ENCODE data around the gene LRP2. TPM values are rescaled to one million over a fixed set of nuclear protein-coding genes. Genes with fewer than 3 reads are reported as not detected.

LRP2 gene
- total and polyA plus RNA-seq, 8 donors = 0.06 to 0.08 TPM; not detected in 6

GRCh38 chr2:169172914-169173313 is 189.4 kb downstream of the LRP2 start:
- no peaks in the 10 kb centered on the region for H3K36me3 ChIP-seq
- no peak for TF ChIP-seq CTCF (IDR thresholded peaks at IDR 0.05)
- 60 to 80% methylated on average over 2 of the region's 2 CpGs for WGBS, 2 donors
- no peak for ATAC-seq
- intact Hi-C loops (cut with DNase I) = no loop called here
- FAIRE-seq = no peak
- no peaks in the 10 kb centered on the region for H3K4me1 ChIP-seq
- no peaks in the 10 kb centered on the region for H3K27me3 ChIP-seq
- H3K4me3 ChIP-seq = no peak overlapping the region
- no peak overlapping the region for H3K27ac ChIP-seq
- DNase-seq = no peak
- no peaks in the 10 kb centered on the region for H3K9me3 ChIP-seq

- 48 to 67% methylated on average over 2 of the region's 2 CpGs for WGBS, 2 donors
- DNase-seq = no peak
- Histone ChIP-seq H3K4me1 (no peaks in the 10 kb centered on the region), H3K27ac (no peak overlapping the region), H3K9me3 (no peaks in the 10 kb centered on the region), H3K27me3 (no peaks in the 10 kb centered on the region), H3K36me3 (no peaks in the 10 kb centered on the region), H3K4me3 (no peak overlapping the region)
- no peak for ATAC-seq
- FAIRE-seq = no peak
- intact Hi-C loops (cut with DNase I) = no loop called here
- no peak for TF ChIP-seq CTCF (IDR thresholded peaks at IDR 0.05)
Observed at GRCh38 chr2:169172151-169172735, 190.1 kb downstream of the LRP2 start.

- Histone ChIP-seq H3K4me1 (peaks cover 0 to 8% (median 2%) of the 10 kb centered on the region in 3 donors), H3K4me3 (no peak overlapping the region), H3K27ac (no peak overlapping the region), H3K36me3 (no peaks in the 10 kb centered on the region), H3K27me3 (no peaks in the 10 kb centered on the region), H3K9me3 (no peaks in the 10 kb centered on the region)
- ATAC-seq (no peak), FAIRE-seq (no peak), DNase-seq (no peak)
- WGBS, 2 donors = 86 to 92% methylated on average over 3 of the region's 3 CpGs
- intact Hi-C loops (cut with DNase I) = no loop called here
- no peak for TF ChIP-seq CTCF (IDR thresholded peaks at IDR 0.05)
Observed at GRCh38 chr2:169165791-169166190, 196.5 kb downstream of the LRP2 start.

- Histone ChIP-seq H3K9me3 (no peaks in the 10 kb centered on the region), H3K4me1 (peaks cover 0 to 8% (median 2%) of the 10 kb centered on the region in 3 donors), H3K4me3 (no peak overlapping the region), H3K36me3 (no peaks in the 10 kb centered on the region), H3K27ac (no peak overlapping the region), H3K27me3 (no peaks in the 10 kb centered on the region)
- intact Hi-C loops (cut with DNase I) = no loop called here
- no peak for ATAC-seq
- FAIRE-seq = no peak
- WGBS, 2 donors = 46 to 75% methylated on average over 2 of the region's 2 CpGs
- TF ChIP-seq CTCF (IDR thresholded peaks at IDR 0.05) = no peak
- no peak for DNase-seq
Observed at GRCh38 chr2:169164311-169164710, 198.0 kb downstream of the LRP2 start.

GRCh38 chr2:169162613-169163012 is 199.7 kb downstream of the LRP2 start:
- Histone ChIP-seq H3K4me1 (peaks cover 0 to 8% (median 2%) of the 10 kb centered on the region in 3 donors), H3K4me3 (no peak overlapping the region), H3K27ac (no peak overlapping the region), H3K9me3 (no peaks in the 10 kb centered on the region), H3K36me3 (no peaks in the 10 kb centered on the region), H3K27me3 (no peaks in the 10 kb centered on the region)
- no peak for TF ChIP-seq CTCF (IDR thresholded peaks at IDR 0.05)
- no peak for DNase-seq
- 39 to 54% methylated on average over 4 of the region's 4 CpGs for WGBS, 2 donors
- intact Hi-C loops (cut with DNase I) = no loop called here
- peak in 3 of 4 donors; percentile 23 to 60 (median 31) for ATAC-seq
- FAIRE-seq = no peak

Data from pancreas (tissue), 10 donors.